ENCODE measurements around the gene CADM1.

GRCh38 chr11:115276191-115276590 lies 228.0 kb downstream of the CADM1 start:
- no peak for TF ChIP-seq CTCF (IDR thresholded peaks at IDR 0.05)
- TF ChIP-seq POLR2A (IDR thresholded peaks at IDR 0.05), result no peak
- TF ChIP-seq EP300 (IDR thresholded peaks at IDR 0.05), result no peak

Data from stomach (tissue), 4 donors.